Measurements from ENCODE around the gene CUX1.

Gene CUX1

GRCh38 chr7:102266541-102266940, 449.1 kb downstream of the CUX1 start:
- Histone ChIP-seq H3K27me3 (ENCODE audit: insufficient read depth, poor library complexity, severe bottlenecking) (no peaks in the 10 kb centered on the region), H3K27ac (replicated peaks) (no peak overlapping the region), H3K4me3 (replicated peaks; ENCODE audit: insufficient read depth, low read length) (no peak overlapping the region)
- no peak for DNase-seq (ENCODE audit: low read depth in 1 of 2, low spot score in 1 of 2)
- TF ChIP-seq GABPA (IDR thresholded peaks at IDR 0.05; ENCODE audit: low read depth), result no peak
- no peak for TF ChIP-seq CTCF (IDR thresholded peaks at IDR 0.05; ENCODE audit: insufficient read depth, low read length)
- TF ChIP-seq SPI1 (IDR thresholded peaks at IDR 0.05; ENCODE audit: borderline replicate concordance, low read depth), result no peak
- no peak for TF ChIP-seq REST (IDR thresholded peaks at IDR 0.05; ENCODE audit: insufficient replicate concordance, low read depth)
- no peak for TF ChIP-seq POLR2AphosphoS5 (IDR thresholded peaks at IDR 0.05; ENCODE audit: low read depth)

- TF ChIP-seq CTCF (IDR thresholded peaks at IDR 0.05; ENCODE audit: insufficient read depth, low read length) (no peak), SPI1 (IDR thresholded peaks at IDR 0.05; ENCODE audit: borderline replicate concordance, low read depth) (no peak), GABPA (IDR thresholded peaks at IDR 0.05; ENCODE audit: low read depth) (no peak), REST (IDR thresholded peaks at IDR 0.05; ENCODE audit: insufficient replicate concordance, low read depth) (no peak), POLR2AphosphoS5 (IDR thresholded peaks at IDR 0.05; ENCODE audit: low read depth) (no peak)
Measured at GRCh38 chr7:102268635-102269034, 451.2 kb downstream of the CUX1 start.

GRCh38 chr7:102270178-102270887, 452.9 kb downstream of the CUX1 start:
- Histone ChIP-seq H3K27me3 (ENCODE audit: insufficient read depth, poor library complexity, severe bottlenecking) (no peaks in the 10 kb centered on the region), H3K27ac (replicated peaks) (no peak overlapping the region), H3K4me3 (replicated peaks; ENCODE audit: insufficient read depth, low read length) (no peak overlapping the region)
- TF ChIP-seq POLR2AphosphoS5 (IDR thresholded peaks at IDR 0.05; ENCODE audit: low read depth), result no peak
- no peak for TF ChIP-seq SPI1 (IDR thresholded peaks at IDR 0.05; ENCODE audit: borderline replicate concordance, low read depth)
- no peak for TF ChIP-seq GABPA (IDR thresholded peaks at IDR 0.05; ENCODE audit: low read depth)
- no peak for TF ChIP-seq REST (IDR thresholded peaks at IDR 0.05; ENCODE audit: insufficient replicate concordance, low read depth)
- no peak for TF ChIP-seq CTCF (IDR thresholded peaks at IDR 0.05; ENCODE audit: insufficient read depth, low read length)
- DNase-seq (ENCODE audit: low read depth in 1 of 2, low spot score in 1 of 2), result no peak

More at GRCh38 chr7:102268635-102269034, 451.2 kb downstream of the CUX1 start:
- H3K27ac ChIP-seq (replicated peaks), result no peak overlapping the region
- no peak overlapping the region for H3K4me3 ChIP-seq (replicated peaks; ENCODE audit: insufficient read depth, low read length)
- H3K27me3 ChIP-seq (ENCODE audit: insufficient read depth, poor library complexity, severe bottlenecking), result no peaks in the 10 kb centered on the region
- no peak for DNase-seq (ENCODE audit: low read depth in 1 of 2, low spot score in 1 of 2)

All from HL-60 (cell line).